ENCODE results near the gene HDAC9.

Gene HDAC9

DNA sequence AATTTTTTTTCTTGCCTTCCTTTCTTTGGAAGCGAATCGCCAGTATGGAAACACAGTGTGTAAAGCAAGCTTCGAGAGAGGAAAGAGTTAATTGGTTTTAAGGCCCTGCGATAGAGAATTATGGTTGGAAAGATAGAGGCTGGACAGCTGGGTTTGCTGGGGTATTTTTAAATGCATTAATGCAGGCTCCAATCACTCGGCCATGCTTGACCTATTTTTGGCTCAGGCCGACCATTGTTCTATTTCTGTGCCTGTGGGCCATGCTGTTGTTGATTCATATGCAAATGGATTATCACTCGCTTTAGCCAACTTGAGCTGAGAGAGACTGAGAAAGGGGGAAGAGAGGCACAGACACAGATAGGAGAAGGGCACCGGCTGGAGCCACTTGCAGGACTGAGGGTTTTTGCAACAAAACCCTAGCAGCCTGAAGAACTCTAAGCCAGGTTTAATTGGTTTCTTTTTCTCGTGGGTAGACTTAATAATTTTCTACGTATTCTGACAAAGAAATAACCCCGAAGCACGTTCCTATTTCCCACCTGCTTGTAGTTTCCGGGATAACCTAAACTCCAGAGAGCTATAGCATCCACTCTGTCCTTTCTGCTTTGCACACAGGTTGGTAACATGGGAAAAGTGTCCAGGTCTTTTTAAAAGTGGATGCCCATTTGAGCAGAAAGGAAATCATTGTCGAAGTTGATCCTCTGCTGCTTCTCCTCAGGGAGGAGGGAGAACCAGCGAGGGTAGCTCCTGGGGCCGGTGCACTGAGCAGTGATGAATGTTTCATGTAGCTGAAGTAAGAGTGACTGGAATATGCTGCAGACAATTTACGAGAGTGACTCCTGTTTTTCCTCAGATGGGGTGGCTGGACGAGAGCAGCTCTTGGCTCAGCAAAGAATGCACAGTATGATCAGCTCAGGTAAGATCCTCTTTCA, at the start of gene HDAC9:
Gene HDAC9, plus strand, starts transcription at position 338 of the 929 bp plus-strand sequence. Its CDS starts 554 bp downstream, at position 892.
- DNase-seq (ENCODE audit: low spot score), result peak; percentile 27

DNA sequence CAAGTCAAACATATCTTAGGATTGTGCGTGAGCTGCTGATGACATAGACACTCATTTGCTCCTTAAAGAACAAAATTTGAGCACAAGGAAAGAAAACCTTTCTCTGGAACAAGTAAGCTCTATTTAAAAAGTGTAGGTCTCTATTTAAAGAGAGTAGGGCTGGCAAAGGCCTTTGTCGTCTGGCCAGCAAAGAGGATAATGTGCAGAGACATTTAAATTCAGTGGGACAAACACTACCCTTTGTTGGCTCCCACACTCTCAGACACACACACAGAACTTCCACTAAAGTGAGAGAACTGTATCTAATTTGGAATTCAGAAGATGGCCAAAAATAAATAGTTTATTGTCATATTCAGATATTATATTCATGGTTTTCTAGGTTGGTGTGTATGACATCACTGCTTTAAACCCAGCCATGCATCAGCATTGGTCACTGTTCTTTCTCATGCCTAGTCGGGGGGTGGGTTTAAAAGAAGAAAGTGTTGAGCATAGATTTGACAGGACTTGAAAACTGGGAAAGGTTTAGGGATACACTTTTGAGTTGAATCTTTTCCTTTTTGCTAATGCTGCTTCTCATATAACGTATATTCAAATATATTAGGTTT, 49.5 kb upstream of the HDAC9 start:
- DNase-seq (ENCODE audit: low spot score), result no peak

DNA sequence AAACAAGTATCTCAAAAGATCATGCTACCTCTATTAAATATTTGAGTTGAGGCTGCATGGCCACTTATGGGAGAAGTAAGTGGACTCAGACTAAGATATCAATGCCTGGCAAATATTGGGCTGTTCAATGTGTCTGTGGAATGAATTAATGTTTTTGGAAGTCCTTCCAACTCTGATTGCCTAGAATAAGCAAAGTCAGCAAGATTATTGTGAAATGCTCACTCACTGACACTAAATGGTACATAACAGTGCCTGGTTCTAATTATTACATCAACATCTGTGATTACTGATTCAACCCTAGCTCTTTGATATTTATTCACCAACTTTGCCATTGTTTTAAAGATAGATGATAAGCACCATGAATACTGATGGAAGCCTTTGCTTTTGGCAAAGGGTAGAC, 45.5 kb upstream of the HDAC9 start:
- no peak for DNase-seq (ENCODE audit: low spot score)

DNA sequence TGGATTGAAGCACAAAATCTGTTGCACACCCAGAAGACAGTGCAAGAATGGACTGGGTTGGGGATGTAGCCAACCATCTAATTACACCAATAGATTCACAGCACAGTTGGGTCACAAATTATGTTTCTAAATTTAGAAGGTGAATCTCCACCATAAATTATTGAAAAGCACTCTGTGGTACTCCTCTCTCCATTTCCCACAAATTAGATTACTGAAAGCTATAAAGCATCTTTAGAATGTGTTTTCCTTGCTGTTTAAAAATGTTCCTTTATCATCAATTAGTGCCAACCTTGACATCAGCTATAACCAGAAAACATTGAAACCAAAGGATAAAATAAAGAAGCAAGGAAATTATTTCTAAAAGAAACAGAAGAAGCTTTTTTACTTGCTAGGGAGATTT, 39.9 kb upstream of the HDAC9 start:
- DNase-seq (ENCODE audit: low spot score), result no peak

DNA sequence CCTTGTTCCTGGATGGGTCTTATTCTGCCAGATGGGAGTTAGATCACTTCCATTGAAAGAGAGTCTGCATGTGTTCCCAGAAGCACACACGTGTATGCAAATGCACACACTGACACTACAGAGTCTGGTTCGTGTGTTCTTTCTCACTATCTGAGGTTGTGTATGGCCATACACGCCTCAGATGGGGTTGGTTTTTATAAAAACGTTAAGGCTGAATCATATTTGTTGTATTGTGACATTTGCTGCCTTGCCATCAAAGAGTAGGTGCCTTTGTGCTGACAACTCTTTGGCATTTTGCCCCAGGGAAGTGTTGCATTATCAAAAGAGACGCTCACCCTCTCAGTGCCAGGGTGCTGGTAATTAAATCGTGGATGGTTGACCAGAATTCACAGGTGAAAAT, 37.7 kb upstream of the HDAC9 start:
- no peak for DNase-seq (ENCODE audit: low spot score)

DNA sequence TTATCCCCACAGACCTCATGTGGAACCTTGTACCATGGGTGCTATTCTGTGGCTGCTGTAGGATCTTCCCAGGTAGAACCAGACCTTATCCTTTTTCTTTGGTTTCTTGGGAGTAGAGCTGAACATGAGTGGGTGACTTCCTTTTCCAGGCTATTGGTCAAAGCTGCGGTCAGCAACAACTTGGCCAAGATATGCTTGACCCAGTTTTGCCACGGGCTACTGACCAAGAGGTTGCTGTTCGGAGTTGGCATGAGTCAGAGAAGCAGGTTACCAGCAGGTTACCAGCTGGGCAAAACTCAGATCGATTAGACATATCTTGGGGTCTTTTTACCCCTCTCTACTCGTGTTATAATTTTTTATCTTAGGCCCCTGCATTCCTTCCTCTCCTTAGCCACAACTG, 36.7 kb upstream of the HDAC9 start:
- no peak for DNase-seq (ENCODE audit: low spot score)

DNA sequence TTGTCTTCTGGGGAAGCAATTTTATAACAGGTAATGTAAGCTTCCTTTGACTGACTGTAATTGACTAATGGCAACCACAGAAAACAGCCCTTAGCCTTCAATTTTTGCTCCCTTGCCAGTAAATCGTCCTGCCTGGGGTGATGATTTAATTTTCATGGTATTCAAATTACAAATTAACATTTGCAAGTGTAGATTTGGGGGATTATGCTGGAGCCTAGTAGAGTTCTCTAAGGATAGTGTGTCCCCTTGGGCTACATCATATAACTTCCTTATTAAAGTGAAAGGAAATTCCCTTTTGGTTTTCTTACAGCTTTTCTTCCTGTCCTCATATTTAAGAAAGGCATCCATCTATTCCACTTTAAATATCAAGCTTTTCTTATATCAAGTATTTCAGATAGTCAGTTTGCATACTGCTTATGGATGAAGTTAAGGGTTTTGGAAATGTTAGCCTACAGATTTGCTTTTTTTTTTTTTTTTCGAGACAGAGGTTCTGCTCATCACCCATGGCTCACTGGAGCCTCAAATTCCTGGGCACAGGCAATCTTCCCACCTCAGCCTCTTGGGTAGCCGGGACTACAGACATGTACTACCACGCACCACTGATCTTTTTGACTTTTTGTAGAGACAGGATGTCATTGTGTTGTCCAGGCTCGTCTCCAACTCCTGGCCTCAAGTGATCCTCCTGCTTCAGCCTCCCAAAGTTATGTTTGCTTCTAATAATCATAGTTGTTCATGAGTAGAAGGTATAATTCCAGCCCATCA, 35.9 kb upstream of the HDAC9 start:
- no peak for DNase-seq (ENCODE audit: low spot score)

DNA sequence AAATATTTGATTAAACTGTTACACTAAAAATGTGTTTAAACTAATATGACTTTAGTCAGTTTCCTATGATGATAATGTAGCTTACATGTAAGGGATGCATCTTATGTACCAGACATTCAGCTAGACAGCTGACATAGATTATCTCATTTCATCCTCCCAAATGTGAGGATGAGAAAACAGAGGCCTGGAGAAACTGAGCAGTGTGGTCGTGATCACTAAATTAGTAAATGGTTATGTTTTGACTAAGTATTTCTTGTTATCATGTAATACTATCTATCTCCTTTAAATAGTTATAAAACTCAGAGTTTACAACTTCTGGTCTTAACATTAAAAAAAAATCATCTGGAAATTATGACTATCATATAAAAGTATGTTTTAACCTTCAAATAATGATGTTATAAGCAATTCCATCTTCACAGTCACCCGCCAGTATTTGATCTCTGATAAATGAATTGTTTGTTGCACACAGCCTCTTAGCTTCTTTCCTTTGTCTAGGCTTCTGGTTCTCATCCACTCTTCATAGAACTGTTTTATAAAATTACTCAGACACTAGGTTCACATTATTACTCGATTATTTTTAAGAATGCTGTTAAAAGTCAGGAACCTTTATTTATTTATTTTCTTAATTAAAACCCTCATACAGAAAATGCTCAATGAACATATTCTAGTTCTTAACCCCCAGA, 33.6 kb upstream of the HDAC9 start:
- DNase-seq (ENCODE audit: low spot score), result no peak

DNA sequence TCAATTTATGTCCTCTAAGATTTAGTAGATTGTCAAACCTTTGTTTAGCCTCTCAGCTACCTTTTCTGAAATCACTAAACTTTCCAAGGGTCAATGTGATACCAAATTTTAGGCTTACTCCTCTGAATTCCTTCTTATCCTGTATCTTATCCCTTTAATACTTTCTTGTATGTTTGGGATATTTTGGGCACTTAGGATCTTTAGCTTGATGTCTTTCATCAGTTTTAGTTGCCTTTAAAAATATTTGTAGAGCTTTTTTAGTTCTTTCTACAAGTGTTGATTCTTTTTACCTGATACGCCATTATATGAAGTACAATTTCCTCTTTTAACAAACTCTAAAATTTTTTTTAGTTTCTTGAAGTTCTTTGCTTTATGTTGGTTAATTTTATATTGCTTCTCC, 30.7 kb upstream of the HDAC9 start:
- no peak for DNase-seq (ENCODE audit: low spot score)

DNA sequence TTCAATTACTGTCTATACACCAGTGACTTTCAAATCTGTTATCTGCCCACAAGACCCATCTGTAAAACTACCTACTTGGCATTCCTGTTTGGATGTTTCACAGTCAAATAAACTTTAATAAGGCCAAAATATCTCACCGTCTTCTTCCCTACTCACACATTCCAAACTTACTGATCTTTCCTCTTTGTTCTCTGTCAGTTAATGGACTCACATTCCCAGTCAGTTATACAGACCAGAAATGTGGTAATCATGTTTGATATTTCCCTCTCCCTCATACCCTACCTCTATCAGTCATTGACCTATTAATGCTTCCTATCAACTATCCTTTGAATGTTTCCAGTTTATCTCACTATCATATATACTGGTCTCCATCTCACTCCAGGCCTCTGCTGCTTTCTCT, 28.5 kb upstream of the HDAC9 start:
- DNase-seq (ENCODE audit: low spot score), result no peak

DNA sequence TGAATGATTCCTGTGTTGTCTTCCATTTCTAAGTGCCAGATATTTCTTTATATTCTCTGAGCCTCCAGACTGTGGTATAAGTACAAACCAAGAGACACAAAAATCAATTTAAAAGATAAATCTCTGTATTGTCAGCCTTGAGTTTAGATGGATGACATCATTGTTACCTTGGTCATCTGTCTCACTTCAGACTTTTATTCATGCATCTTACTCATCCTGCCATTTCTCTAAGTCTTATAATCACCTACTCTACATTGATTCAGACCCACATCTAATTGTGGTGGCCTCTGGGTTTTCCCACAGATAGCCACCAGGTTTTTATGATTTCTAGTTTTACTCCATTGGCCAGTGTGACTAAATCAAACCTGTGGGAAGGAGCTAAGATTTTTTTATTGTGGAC, 26.8 kb upstream of the HDAC9 start:
- DNase-seq (ENCODE audit: low spot score), result no peak

DNA sequence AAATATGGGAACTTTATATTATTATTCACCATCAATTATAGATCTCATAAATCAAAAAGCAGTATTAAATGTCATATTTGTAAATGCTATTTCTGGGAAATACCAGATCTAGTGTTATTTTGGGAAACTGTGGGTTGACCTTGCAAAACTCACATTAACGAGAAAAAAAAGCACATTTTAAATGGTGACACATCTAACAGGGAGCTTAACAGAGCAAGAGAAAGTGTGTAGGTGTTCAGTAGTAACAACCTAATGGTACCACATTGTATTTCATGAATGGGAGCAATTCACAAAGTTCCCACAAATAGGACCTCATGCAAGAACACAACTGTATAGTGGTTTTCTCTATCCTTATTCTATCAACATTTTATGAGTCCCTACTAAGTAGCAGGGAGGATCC, 26.2 kb upstream of the HDAC9 start:
- DNase-seq (ENCODE audit: low spot score), result no peak

DNA sequence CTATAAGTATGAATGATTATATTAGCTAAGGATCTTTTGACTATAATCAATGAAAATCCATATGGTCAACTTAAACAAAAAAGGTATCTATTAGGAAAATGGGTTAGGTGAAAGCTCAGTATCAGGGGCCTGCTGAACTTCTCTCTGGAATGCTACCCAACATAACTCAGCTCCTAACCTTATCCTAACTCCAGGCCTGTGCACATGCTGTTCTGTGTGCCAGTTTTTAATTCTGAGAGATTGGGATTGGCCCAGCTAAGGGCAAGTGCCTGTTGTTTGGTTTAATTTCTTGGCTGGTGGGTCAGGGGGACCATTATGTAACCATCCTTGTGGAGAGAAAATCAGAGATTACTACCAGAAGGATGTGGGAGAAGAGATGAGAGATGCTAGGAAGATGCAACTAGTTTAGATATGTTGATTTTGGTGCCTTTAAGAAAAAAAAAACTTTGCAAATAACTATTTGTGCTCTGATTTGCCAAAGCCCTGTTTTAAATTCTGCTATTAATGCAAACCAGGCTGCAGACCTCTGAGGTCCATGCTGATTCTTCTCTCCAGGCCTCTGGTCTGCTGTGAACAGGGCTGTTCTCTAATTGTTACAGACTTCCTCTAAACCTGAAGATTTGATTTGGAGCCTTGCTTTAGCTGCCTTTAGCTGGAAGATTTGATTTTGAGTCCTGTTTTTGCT, 23.9 kb upstream of the HDAC9 start:
- no peak for DNase-seq (ENCODE audit: low spot score)

DNA sequence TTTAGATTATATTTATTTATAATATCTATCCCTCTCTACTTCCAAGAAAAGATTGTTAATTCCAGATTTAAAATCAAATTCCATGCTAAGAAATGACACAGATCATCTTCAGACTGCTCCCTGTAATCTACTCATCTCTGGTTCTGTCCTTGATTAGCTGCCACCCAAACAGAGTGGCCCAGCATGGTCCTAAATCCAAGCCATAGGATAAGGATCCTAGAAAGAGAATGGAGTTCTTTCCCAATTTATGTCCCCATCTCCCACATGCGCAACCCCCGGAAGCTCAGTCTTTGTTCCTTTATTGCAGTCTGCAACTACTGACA, 23.4 kb upstream of the HDAC9 start:
- DNase-seq (ENCODE audit: low spot score), result no peak

DNA sequence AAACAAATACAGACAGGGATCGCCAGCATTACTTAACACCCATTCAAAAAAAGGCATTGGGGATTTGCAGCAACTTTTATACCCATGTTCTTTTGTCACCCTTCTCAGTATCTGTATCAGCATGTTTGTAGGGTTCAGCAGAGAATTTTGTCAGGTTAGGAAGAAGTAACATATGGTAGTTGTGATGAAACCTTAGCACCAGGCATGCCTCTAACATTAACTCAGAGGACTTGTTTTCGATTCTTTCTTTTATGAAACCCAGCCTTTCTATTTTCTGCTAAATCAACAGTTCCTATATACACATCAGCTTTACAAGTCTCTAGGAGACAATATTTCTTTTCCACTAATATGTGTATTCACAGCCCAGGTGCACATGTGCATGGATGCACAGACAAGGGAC, 22.4 kb upstream of the HDAC9 start:
- no peak for DNase-seq (ENCODE audit: low spot score)

DNA sequence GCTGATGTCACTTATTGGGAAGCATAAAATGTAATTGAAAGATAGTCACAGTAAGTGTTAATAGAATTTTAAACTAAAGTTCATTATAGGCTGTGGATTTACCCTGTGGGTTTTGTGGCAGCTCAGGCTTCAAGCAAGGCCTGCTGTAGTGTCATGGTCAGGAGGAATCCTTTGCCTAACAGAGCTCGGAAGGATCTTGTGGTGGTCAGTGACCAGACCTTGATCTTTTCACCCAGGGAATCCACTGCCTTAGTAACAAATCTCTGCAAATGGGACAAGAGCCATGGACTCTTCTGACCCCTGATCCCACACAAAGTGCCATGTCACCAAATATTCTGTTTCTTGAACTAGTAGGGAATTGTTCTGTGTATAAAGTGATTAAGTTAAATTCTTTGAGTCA, 20.6 kb upstream of the HDAC9 start:
- DNase-seq (ENCODE audit: low spot score), result no peak

DNA sequence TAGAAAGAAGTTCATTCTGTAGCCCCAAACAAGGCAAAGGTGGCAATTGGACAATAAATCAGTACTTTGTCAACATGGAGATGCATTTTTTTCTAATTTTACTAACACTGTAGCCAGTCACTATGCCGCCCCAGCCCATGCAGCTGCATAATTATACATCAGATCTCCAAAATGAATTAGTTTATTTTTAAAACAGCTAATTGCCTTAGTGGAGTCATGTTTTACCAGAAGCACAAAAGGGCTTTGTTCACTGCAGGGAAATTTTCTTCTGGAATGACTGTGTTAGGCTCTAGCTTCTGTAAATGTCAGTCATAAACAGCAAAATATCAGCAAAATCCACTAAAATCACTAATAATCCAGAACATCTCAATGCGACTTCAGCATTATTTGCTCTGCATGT, 20.1 kb upstream of the HDAC9 start:
- DNase-seq (ENCODE audit: low spot score), result no peak

DNA sequence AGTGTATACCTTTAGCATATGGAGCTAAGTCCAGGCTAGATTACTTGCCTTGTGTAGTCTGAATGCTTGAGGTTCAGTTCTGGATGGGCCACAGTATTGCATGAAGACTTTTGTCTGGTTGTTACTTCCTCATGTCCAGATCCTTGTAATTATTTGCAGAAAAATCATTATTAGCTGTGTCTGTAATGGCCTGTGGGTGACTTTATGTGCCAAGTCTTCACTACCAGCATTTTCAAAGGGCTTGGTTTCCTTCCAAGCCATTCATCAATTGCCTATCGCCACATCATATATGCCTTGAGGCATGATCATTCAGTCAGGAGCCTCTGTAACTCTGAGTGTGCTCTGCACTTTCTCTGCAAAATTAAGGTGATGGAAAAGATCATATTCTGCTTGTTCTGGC, 13.8 kb upstream of the HDAC9 start:
- no peak for DNase-seq (ENCODE audit: low spot score)

DNA sequence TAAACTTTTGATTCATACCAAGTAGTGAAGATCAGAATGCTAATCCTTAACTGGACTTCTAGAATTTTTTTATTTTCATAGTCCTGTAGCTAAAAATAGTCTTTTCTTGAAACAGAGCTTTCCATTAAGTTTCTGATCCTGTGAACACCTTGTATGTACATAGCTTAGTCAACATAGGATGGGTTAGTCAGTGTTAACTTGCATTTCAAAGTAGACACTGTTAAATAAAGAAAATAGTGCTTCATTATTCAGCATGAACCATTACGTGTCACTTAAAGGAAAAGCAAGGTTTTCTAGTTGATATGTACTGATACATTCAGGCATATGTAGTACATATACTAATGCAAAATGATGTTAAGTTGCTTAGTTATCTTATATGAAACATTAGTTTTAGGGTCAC, 7.5 kb upstream of the HDAC9 start:
- DNase-seq (ENCODE audit: low spot score), result no peak

DNA sequence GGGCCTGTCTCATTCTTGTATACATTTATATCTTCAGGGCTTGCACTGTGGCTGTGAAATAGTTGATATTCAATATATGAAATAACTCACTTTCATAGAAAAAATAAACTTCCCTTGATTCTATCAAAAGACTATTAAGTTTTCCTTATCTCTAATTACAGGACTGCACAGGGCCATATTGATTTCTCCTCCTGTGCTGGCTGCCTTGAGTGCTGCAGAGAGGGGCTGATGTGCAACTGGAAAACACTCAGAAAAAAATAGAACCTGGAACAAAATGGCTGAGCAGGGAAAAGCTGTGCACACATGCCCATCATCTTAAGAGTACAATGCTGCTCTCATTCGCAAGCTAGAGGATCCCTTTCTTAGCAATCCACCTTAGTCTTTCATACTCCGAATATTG, 5.9 kb upstream of the HDAC9 start:
- no peak for DNase-seq (ENCODE audit: low spot score)

DNA sequence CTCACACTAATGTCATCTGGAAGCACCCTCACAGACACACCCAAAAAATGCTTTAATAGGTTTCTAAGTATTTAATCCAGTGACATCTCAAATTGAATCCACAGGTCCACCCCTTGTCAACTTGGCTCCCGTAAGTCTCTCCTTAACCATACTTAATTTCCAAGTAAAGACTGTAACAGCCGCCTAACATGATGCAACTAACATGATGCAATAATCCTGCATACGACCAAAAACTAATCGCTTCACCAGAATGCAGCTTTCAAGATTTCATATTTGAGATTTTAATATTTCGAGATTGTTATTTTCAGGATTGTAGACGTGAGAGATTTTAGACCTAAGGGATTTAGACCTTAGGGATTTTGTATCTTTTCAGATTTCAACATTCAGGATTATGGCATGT, 3.7 kb upstream of the HDAC9 start:
- DNase-seq (ENCODE audit: low spot score), result no peak

DNA sequence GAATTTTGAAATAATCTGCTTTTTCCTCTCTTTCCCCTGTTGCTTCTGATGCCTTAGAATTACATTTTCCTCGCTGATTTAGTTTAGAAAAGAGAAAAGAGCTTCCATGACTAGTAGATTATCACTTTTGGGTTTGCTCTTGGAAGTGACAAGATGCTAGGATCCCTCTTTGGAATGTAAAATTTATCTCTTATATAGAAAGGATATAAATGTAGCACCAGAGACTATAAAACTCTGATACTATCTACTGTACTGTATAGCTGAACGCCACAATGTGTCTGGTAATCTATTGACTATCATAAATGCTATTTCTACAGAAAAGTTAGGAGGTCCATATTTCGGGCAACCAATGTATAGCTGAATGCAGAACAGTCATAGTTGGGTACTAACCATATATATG, 1.1 kb upstream of the HDAC9 start:
- DNase-seq (ENCODE audit: low spot score), result no peak

All from SW480 (cell line).